HG03342 (cell line): ENCODE results near the gene CUL1.

Experiments used
- ATAC-seq: cut with Tn5 transposase; IDR thresholded peaks from one replicate; pipeline ENCODE4 v1.9.1; 2021; ENCODE audit warnings: mild to moderate bottlenecking, moderate library complexity; ENCODE audit not compliant: unreplicated experiment

Gene CUL1

GRCh38 chr7:148698397-148699023 lies at the start of gene CUL1:
CUL1 (plus strand) TSS chr7:148698903; CDS start chr7:148730123, 31,220 bp downstream.
- ATAC-seq = peak; percentile 62

- no peak for ATAC-seq
Observed at GRCh38 chr7:148650232-148650858, 48.4 kb upstream of the CUL1 start.

- no peak for ATAC-seq
Observed at GRCh38 chr7:148652773-148653172, 45.9 kb upstream of the CUL1 start.

DNA sequence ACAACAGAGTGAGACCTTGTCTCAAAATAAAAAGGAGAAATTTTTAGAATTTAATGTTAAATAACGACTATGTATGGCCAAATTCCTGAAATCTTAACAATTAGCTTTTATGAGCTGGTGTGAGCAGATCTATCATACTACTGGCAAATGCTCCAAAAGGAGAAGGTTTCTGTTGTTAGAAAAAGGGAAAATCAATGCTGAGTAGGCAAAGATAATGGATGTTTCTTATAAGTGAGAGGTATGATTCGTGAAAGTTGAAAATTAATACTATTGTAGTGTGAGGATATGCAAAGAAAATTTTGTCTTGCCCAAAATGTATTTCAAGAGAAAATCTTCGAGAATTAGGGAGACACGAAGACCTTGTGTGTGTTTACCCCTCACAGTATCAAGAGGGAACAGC lies 40.8 kb upstream of the CUL1 start:
- ATAC-seq = no peak

GRCh38 chr7:148661471-148661870 lies 37.2 kb upstream of the CUL1 start:
- ATAC-seq = no peak

DNA sequence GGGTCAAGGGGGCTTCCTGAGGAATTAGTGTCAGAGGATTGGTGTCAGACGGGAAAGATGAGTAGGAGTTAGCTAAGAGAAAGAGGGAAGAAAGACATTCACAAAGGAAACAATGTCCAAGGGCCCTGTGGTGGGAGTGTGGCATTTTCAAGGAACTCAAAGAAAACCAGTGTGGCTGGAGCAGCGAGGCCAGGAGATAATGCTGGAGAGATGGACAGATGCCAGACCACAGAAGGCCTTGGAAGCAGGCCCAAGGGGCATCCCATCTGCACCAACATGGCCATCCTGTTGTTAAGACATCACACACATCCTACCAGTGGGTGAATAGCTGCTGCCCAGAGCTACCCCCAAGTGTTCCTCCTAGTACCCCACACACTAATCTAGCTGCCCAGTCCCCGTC lies 36.1 kb upstream of the CUL1 start:
- ATAC-seq = no peak

DNA sequence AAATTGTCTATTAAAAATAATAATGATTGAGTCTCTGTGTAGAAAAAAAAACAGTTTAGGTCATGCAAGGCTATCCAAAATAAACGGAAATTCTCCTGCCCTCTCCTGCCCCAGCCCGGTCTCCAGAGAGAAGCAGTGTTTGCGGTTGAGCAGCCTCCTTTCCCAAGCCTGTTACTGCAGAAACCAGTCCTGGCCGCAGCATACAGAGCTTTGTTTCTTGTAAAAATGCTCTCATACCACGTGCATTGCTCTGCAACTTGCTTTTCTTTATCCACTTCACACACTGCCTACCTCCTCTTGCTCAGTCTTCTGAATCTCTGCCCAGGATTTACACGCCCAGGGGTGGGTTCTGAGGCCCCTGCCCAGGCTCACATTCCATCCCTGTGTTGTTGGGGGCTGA lies 34.4 kb upstream of the CUL1 start:
- no peak for ATAC-seq

DNA sequence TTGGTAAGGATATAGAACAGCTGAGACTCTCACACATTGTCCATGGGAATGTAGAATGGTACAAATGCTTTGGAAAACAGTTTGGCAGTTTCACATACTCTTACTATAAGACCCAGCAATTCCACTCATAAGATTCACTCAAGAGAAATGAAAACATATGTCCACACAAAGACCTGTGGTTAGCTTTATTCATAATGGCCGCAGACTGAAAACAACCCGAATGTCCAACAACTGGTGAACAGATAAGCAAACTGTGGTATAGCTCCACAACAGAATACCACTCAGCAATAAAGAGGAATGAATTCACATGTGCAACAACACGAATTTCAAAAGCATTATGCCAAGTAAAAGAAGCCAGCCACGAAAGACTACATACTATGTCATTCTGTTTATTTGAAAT lies 33.5 kb upstream of the CUL1 start:
- ATAC-seq = no peak

DNA sequence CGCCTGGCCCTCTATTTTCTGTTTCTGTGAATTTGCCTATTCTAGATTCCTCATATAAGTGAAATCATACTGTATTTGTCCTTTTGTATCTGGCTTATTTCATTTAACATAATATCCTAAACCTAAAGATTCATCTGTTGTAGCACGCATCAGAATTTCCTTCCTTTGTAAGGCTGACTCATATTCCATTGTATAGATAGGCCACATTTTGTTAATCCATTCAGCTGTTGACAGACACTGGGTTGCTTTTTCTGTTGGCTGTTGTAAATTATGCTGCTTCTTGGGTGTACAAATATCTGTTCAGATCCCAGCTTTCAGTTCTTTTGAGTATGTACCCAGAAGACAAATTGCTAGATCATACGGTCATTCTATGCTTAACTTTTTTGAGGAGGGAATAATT lies 28.8 kb upstream of the CUL1 start:
- no peak for ATAC-seq

GRCh38 chr7:148670374-148670773 lies 28.3 kb upstream of the CUL1 start:
- ATAC-seq = no peak

- no peak for ATAC-seq
Observed at GRCh38 chr7:148670807-148671206, 27.9 kb upstream of the CUL1 start.

- no peak for ATAC-seq
Observed at GRCh38 chr7:148672041-148672440, 26.7 kb upstream of the CUL1 start.

- no peak for ATAC-seq
Observed at GRCh38 chr7:148674689-148675088, 24.0 kb upstream of the CUL1 start.

GRCh38 chr7:148676291-148676690 lies 22.4 kb upstream of the CUL1 start:
- ATAC-seq = no peak

DNA sequence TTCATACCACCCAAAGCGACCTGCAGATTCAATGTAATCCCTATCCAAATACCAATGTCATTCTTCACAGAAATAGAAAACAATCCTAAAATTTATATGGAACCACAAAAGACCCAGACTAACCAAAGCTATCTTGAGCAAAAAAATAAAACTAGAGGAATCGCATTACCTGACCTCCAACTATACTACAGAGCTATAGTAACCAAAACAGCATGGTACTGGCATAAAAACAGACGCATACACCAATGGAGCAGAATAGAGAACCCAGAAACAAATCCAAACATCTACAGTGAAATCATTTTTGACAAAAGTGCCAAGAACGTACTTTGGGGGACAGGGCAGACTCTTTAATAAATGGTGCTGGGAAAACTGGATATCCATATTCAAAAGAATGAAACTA lies 16.9 kb upstream of the CUL1 start:
- ATAC-seq = no peak

DNA sequence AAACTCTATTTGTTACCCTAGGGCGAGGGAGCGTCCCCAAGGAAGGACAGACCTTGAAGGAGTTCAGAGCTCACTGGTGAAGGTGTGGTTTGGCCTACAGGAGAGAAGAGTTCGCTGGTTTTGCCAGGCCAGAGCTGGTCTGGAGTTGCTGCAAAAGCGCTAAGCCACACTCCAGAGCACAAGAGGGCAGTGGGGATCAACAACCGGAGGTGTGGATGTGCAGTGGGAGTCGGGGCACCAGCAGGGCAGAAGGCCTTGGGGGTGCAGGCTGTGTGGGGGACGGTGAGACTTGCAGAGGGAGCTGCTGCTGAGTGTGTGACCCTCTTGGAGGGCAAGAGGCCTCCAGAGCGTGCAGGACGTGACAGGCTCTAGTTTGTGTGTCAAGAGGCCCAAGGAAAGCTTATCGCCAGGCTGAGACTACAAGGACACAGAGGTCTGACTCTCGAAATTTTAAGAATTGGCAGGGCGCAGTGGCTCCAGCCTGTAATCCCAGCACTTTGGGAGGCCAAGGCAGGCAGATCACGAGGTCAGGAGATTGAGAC lies 14.3 kb upstream of the CUL1 start:
- ATAC-seq = no peak

DNA sequence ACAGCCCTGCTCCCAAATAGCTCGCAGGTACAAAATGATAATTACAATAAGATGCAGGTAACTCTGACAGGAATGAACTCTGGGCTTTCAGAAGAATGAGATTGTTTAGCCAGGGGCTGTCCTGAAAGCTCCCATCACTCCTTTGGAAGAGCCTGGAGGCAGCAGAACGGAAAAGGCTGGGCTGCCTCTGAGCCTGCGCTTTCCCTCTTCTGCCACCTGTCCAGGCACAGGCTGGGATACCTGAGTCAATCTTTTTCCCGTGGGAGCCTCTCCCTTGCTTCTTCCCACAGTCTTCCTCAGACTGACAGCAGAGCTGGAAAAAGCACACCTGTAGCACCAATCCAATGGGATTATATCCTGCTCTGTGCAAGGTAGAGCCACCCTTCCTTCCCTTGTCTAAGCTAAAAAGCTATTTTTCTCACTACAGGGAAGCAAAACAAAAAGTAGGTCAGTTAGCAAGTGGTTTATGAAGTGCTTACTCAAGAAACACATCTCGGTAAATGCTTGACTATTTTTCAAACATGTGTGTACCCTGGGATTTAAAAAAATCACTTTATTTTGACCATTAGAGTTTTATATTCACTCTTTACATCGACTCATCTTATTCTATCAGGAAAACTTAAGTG lies 12.3 kb upstream of the CUL1 start:
- no peak for ATAC-seq

DNA sequence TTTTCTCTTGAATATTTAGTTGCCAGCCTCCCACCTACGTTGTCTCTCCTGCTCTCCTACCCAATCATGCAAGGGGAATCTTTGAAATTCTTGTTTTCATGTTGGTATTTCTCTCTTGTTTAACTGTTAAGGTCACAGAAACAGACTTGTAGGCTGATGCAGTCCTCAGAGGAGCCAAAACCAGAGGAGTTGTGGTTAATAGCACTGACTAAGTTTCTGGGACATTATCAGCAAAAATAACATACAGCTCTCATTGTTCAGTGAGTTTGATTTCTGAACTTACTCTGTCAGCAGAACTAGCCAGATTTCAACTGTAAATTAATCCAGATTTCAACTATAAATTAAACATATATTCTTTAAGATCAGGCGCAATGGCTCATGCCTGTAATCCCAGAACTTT lies 11.1 kb upstream of the CUL1 start:
- ATAC-seq = no peak

DNA sequence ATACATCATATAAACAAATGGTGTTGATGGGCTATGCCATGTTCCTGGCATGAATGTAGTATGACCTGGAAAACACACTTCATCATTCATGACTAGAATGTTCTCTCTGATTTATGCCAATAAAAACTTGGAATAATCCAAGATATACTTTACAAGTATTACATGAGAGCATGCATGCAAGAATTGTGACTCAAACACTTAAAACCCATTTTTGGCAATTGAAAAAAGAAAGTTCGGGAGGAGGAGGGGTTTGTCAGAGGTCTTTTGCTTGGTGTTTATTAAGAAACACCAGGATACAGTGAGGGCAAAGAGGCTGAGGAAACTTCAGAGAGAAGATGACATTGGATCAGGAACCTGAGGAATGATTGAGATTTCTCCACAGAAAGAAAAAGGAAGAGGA lies 10.2 kb upstream of the CUL1 start:
- no peak for ATAC-seq

GRCh38 chr7:148693651-148694050 lies 5.1 kb upstream of the CUL1 start:
- no peak for ATAC-seq

- ATAC-seq = no peak
Observed at GRCh38 chr7:148694631-148695030, 4.1 kb upstream of the CUL1 start.

GRCh38 chr7:148695953-148696352 lies 2.8 kb upstream of the CUL1 start:
- ATAC-seq = no peak
